HEK293 (cell line): ENCODE measurements around the gene GGPS1.

Source experiments
- CTCF ChIP-seq: fragments of 450-650 bp; formaldehyde crosslinking; IDR thresholded peaks from 2 replicates; pipeline ENCODE4 v1.5.1; 2016; ENCODE audit warnings: missing biosample characterization, missing genetic modification characterization
- MYNN ChIP-seq: fragments of 450-650 bp; formaldehyde crosslinking; IDR thresholded peaks from 2 replicates; pipeline ENCODE4 v1.5.1; 2016; ENCODE audit warnings: missing biosample characterization, missing genetic modification characterization, borderline replicate concordance
- TCF7L2 ChIP-seq: IDR thresholded peaks from 2 replicates; pipeline ENCODE4 v1.6.1; 2011; ENCODE audit warnings: low read depth, mild to moderate bottlenecking, inconsistent platforms, low read length, moderate library complexity, borderline replicate concordance
- TSHZ1 ChIP-seq: fragments of 450-650 bp; formaldehyde crosslinking; IDR thresholded peaks from 2 replicates; pipeline ENCODE4 v1.5.1; 2016; ENCODE audit warnings: missing biosample characterization, missing genetic modification characterization, borderline replicate concordance
- ZBTB11 ChIP-seq: fragments of 450-650 bp; formaldehyde crosslinking; conservative IDR thresholded peaks from 2 replicates; pipeline ENCODE4 v1.5.1; 2016; ENCODE audit warnings: low read depth, missing biosample characterization, missing genetic modification characterization
- ZBTB26 ChIP-seq: fragments of 450-650 bp; formaldehyde crosslinking; optimal IDR thresholded peaks from 2 replicates; pipeline ENCODE3; 2016; ENCODE audit warnings: missing biosample characterization, mild to moderate bottlenecking, missing genetic modification characterization
- ZNF174 ChIP-seq: fragments of 450-650 bp; formaldehyde crosslinking; IDR thresholded peaks from 2 replicates; pipeline ENCODE4 v1.5.0; 2017; ENCODE audit warnings: missing biosample characterization, mild to moderate bottlenecking, missing genetic modification characterization
- ZNF266 ChIP-seq: fragments of 450-650 bp; formaldehyde crosslinking; IDR thresholded peaks from 2 replicates; pipeline ENCODE4 v1.5.1; 2016; ENCODE audit warnings: missing biosample characterization, missing genetic modification characterization, low read depth
- ZNF510 ChIP-seq: fragments of 450-650 bp; formaldehyde crosslinking; IDR thresholded peaks from 2 replicates; pipeline ENCODE4 v1.5.1; 2018; ENCODE audit warnings: mild to moderate bottlenecking, missing genetic modification characterization, missing biosample characterization; ENCODE audit not compliant: insufficient replicate concordance
- ZNF529 ChIP-seq: fragments of 450-650 bp; formaldehyde crosslinking; IDR thresholded peaks from 2 replicates; pipeline ENCODE4 v1.5.1; 2017; ENCODE audit warnings: missing genetic modification characterization, missing biosample characterization; ENCODE audit not compliant: insufficient replicate concordance
- ZNF585B ChIP-seq: fragments of 450-650 bp; formaldehyde crosslinking; IDR thresholded peaks from 2 replicates; pipeline ENCODE4 v1.5.1; 2016; ENCODE audit warnings: missing biosample characterization, missing genetic modification characterization
- ZNF660 ChIP-seq: fragments of 450-650 bp; IDR thresholded peaks from 2 replicates; pipeline ENCODE4 v1.5.1; 2018; ENCODE audit warnings: missing biosample characterization, mild to moderate bottlenecking, missing genetic modification characterization
- ZNF792 ChIP-seq: fragments of 450-650 bp; formaldehyde crosslinking; IDR thresholded peaks from 2 replicates; pipeline ENCODE4 v1.5.1; 2016; ENCODE audit warnings: missing biosample characterization, missing genetic modification characterization
- ZSCAN18 ChIP-seq: fragments of 450-650 bp; formaldehyde crosslinking; IDR thresholded peaks from 2 replicates; pipeline ENCODE4 v1.5.1; 2016; ENCODE audit warnings: missing biosample characterization, missing genetic modification characterization

DNA sequence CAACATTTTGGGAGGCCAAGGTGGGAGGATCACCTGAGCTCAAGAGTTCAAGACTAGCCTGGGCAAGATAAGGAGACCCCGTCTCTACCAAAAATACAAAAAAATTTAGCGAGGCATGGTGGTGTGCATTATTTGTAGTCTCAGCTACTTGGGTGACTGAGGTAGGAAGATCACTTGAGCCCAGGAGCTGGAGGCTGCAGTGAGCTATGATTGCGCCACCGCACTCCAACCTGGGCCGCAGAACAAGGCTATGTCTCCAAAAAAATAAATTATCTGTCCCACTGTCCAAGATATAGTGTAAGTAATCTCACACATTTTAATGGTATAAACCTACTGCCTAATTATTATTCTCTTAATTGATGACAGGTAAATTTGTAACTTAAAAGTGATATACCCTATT is 13.2 kb upstream of the GGPS1 start:
- no peak for TF ChIP-seq CTCF (tag by site-specific recombination)
- no peak for TF ChIP-seq ZBTB11 (tag by site-specific recombination)
- no peak for TF ChIP-seq ZBTB26 (tag by site-specific recombination)
- TF ChIP-seq TSHZ1 (tag by site-specific recombination), result no peak
- no peak for TF ChIP-seq ZNF266 (tag by site-specific recombination)
- no peak for TF ChIP-seq ZNF510 (tag by site-specific recombination)
- no peak for TF ChIP-seq ZNF660 (tag by site-specific recombination)
- no peak for TF ChIP-seq ZNF792 (tag by site-specific recombination)
- no peak for TF ChIP-seq TCF7L2
- TF ChIP-seq ZNF174 (tag by site-specific recombination), result no peak
- no peak for TF ChIP-seq ZSCAN18 (tag by site-specific recombination)
- no peak for TF ChIP-seq ZNF585B (tag by site-specific recombination)
- no peak for TF ChIP-seq ZNF529 (tag by site-specific recombination)
- no peak for TF ChIP-seq MYNN (tag by site-specific recombination)
